GM21515 (cell line): ENCODE results near the gene NDST1.
"Not testable (repeated sequence)": the region's sequence is repeated elsewhere in the genome, so short reads cannot be mapped to it uniquely, and the experiment has no call there.

Experiments used
- ATAC-seq: cut with Tn5 transposase; IDR thresholded peaks from one replicate; pipeline ENCODE4 v1.9.1; 2021; ENCODE audit not compliant: unreplicated experiment

Gene NDST1

DNA sequence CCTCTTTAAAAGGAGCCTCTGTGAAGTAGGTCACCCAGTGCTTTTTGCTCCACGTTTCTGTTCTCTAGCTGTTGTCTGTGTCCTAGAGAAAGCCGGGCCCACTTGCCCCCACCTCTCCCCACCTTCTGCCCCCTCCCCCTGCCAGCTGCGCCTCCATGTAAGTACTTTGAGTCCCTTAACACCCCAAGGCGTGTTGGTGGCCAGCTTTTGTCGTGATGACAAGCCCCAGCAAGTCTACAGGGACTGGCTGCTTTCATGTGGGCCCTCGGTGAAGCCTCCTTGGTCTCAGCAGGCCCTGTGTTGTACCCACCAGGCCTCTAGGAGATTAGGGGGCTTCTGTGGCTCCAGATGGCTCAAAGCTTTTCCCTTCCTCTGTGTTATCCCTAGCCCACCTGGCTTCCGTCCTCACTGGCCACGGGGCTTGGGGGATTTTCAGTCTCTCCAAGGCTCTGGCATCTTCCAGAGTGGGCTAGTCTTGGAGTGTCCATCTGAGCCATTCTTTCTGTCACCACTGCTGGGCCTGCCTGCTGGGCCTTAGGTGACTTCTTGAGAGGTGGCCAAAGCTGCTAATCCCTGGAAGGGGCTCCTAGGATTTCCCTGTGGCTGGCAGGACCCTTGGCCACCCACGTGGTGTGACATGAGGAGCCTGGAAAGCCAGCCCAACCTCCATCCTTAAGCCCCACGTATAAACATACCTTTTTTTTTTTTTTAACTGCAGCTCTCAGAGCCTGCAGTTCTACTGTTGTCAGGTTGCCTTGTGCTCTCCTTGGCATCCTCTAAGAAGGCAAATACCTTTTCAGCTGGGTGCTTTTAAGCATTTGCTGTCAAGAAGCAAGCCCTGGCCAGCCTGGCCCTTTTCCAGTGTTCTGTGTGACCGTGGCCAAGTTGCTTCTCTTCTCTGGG is 1.1 kb upstream of the NDST1 start:
- ATAC-seq, result no peak

GRCh38 chr5:150508277-150508640 is 328 bp downstream of the NDST1 start:
- no peak for ATAC-seq

DNA sequence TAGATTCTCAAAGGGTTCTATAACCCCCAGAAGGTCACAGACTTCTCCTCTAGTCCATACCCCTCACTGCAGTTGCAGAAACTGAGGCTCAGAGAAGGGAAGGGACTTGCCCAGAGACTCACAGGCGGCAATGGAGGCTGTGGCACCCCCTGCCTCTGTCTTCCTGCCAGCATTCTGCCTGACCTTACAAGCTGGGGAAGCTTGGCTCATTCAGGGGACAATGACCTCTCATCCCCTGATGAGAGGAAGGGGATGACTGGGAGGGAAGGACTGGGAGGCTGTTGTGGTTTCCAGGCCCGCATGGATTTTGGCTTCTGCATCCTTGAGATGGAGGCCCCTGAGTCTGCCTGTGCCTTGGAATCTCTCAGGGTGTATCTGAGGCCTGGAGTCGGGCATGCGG is 897 bp downstream of the NDST1 start:
- no peak for ATAC-seq

- no peak for ATAC-seq
These were observed 2.1 kb downstream of the NDST1 start for GRCh38 chr5:150509992-150510391.

- no peak for ATAC-seq
These were observed 2.7 kb downstream of the NDST1 start for GRCh38 chr5:150510460-150511263.

GRCh38 chr5:150511578-150512367 is 3.8 kb downstream of the NDST1 start:
- ATAC-seq, result no peak

GRCh38 chr5:150512368-150512747 is 4.4 kb downstream of the NDST1 start:
- no peak for ATAC-seq

GRCh38 chr5:150513375-150514309 is 5.7 kb downstream of the NDST1 start:
- no peak for ATAC-seq

GRCh38 chr5:150514708-150515211 is 6.8 kb downstream of the NDST1 start:
- ATAC-seq, result no peak

DNA sequence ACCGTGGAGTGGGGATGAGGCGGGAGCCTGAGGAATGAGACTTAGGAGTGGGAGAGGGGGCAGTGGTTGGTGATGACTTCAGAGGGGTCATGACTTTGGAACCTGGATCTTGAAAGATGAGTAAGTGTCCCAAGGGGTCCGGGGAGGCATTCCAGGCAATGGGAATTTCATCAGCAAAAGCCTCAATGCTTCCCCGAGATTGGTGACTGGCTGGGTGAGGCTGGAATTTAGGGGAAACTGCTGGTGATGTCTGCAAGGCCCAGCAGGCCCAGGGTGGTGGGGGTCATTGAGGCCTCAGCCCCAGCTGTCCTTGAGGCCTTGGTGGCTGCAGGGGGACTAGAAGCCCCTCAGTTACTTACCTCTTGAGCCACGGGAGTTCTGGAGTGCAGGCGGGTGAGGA is 7.5 kb downstream of the NDST1 start:
- no peak for ATAC-seq

GRCh38 chr5:150516011-150516410 is 8.1 kb downstream of the NDST1 start:
- no peak for ATAC-seq

GRCh38 chr5:150517272-150518152 is 9.6 kb downstream of the NDST1 start:
- no peak for ATAC-seq

GRCh38 chr5:150518712-150519559 is 11.0 kb downstream of the NDST1 start:
- ATAC-seq, result not testable (repeated sequence)

DNA sequence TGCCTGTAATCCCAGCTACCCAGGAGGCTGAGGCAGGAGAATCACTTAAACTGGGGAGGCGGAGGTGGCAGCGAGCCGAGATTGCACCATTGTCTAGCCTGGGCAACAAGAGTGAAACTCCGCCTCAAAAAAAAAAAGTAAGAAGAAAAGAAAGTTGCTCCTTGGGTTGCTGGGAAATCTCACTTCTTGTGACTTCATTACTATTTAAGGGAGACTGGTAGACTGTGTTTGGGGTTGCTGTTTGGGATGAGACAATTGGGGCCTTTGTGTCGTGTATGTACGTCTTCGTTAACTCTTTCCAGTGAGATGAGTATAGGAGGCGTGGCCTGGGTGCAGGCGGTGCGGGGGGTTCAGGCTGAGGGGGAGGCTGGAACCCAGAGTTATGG is 11.6 kb downstream of the NDST1 start:
- ATAC-seq, result no peak

- no peak for ATAC-seq
These were observed 12.0 kb downstream of the NDST1 start for GRCh38 chr5:150519978-150520377.

GRCh38 chr5:150520747-150521521 is 13.0 kb downstream of the NDST1 start:
- ATAC-seq, result no peak

DNA sequence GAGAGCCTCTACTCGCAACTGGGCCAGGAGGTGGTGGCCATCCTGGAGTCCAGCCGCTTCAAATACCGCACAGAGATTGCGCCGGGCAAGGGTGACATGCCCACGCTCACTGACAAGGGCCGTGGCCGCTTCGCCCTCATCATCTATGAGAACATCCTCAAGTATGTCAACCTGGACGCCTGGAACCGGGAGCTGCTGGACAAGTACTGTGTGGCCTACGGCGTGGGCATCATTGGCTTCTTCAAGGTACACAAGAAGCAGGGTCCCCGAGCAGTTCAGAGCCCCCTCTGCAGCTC is 13.5 kb downstream of the NDST1 start:
- no peak for ATAC-seq
